A549 (cell line): ENCODE measurements around the gene SLITRK2. TPM values are rescaled to one million over a fixed set of nuclear protein-coding genes. Genes with fewer than 3 reads are reported as not detected.

ENCODE experiments used
- ATAC-seq, 2 experiments: fragments of 200-7000 bp in 1 of 2; fragments of >200 bp in 1 of 2; cut with Nextera tagmentation in 1 of 2; cut with Tn5 transposase in 1 of 2; 3 replicates each; pipeline versions ENCODE4 v1.8.0 to v1.9.1; 2018 to 2020; ENCODE audit warnings: mild to moderate bottlenecking in 1 of 2, moderate library complexity in 1 of 2
- CTCF ChIA-PET: fragments of 300-600 bp; sonication (Branson Sonifier 250); formaldehyde crosslinking; extraction: SDS; loops from one replicate; lab custom pipeline; 2021; ENCODE audit warnings: antibody characterized with exemption, inconsistent platforms; lab: Yijun Ruan, JAX
- POLR2A ChIA-PET: fragments of 350-600 bp; formaldehyde crosslinking; extraction: SDS; loops from one replicate; lab custom pipeline; 2021; ENCODE audit warnings: antibody characterized with exemption, inconsistent platforms; lab: Yijun Ruan, JAX
- DNase-seq, 2 experiments: peaks; one replicate each; pipeline versions ENCODE4 v3.0.0 to v3.0.0-alpha.2; 2011 to 2016; ENCODE audit warnings: low read depth in 1 of 2, low spot score in 1 of 2
- FAIRE-seq: peaks from 2 replicates; lab custom pipeline; 2011; peaks lifted over from hg19 to GRCh38; lab: Jason Lieb, UNC
- H3K27ac ChIP-seq, 2 experiments: fragments of >200 bp; sonication (Bioruptor Twin); formaldehyde crosslinking; 3 replicates each; pipeline ENCODE4 v1.5.1; 2016 to 2017
- H3K4me1 ChIP-seq: fragments of >200 bp; sonication (Bioruptor Twin); formaldehyde crosslinking; 3 replicates; pipeline ENCODE4 v1.6.1; 2016
- H3K4me2 ChIP-seq: fragments of >200 bp; sonication (Bioruptor Twin); formaldehyde crosslinking; 3 replicates; pipeline ENCODE4 v1.6.1; 2016
- H3K4me3 ChIP-seq: fragments of >200 bp; sonication (Bioruptor Twin); formaldehyde crosslinking; 3 replicates; pipeline ENCODE4 v1.5.1; 2016
- H3K9me3 ChIP-seq: fragments of >200 bp; sonication (Bioruptor Twin); formaldehyde crosslinking; 3 replicates; pipeline ENCODE4 v1.6.1; 2016
- BHLHE40 ChIP-seq: IDR thresholded peaks from 2 replicates; pipeline ENCODE4 v1.6.1; 2012; ENCODE audit warnings: low read depth, low read length, inconsistent platforms
- CHD4 ChIP-seq: fragments of 200-600 bp; sonication (generic); IDR thresholded peaks from 2 replicates; pipeline ENCODE4 v1.6.1; 2016; ENCODE audit warnings: antibody characterized with exemption, mild to moderate bottlenecking, borderline replicate concordance
- E2F6 ChIP-seq: IDR thresholded peaks from 2 replicates; pipeline ENCODE4 v1.6.1; 2012; ENCODE audit warnings: low read depth, borderline replicate concordance
- ELK1 ChIP-seq: fragments of 150-350 bp; IDR thresholded peaks from 2 replicates; pipeline ENCODE4 v1.6.1; 2014; ENCODE audit warnings: low read depth, mild to moderate bottlenecking, low read length
- EP300 ChIP-seq, 2 experiments: fragments of >200 bp; sonication (Bioruptor Twin); formaldehyde crosslinking; IDR thresholded peaks; 2 replicates in 1 of 2; 3 replicates in 1 of 2; pipeline ENCODE4 v1.6.1; 2016 to 2017
- ESRRA ChIP-seq: fragments of 150-350 bp; IDR thresholded peaks from 2 replicates; pipeline ENCODE4 v1.6.1; 2014; ENCODE audit warnings: mild to moderate bottlenecking, low read length, borderline replicate concordance
- FOSB ChIP-seq: fragments of 250-450 bp; sonication (Bioruptor Pico); IDR thresholded peaks from 2 replicates; pipeline ENCODE4 v1.5.0; 2020; ENCODE audit warnings: mild to moderate bottlenecking, moderate library complexity
- FOXS1 ChIP-seq: fragments of 250-450 bp; sonication (Bioruptor Pico); IDR thresholded peaks from 2 replicates; pipeline ENCODE4 v1.5.0; 2020; ENCODE audit warnings: mild to moderate bottlenecking, moderate library complexity
- GATA3 ChIP-seq: IDR thresholded peaks from 2 replicates; pipeline ENCODE4 v1.6.1; 2012; ENCODE audit warnings: borderline replicate concordance
- HDAC2 ChIP-seq: fragments of 200-600 bp; sonication (generic); IDR thresholded peaks from 2 replicates; pipeline ENCODE4 v1.6.1; 2016
- HES2 ChIP-seq: fragments of >200 bp; sonication (Bioruptor Twin); formaldehyde crosslinking; IDR thresholded peaks from 2 replicates; pipeline ENCODE4 v1.6.1; 2016
- HEYL ChIP-seq: fragments of 250-450 bp; sonication (Bioruptor Pico); IDR thresholded peaks from 2 replicates; pipeline ENCODE4 v1.8.0; 2021; ENCODE audit warnings: mild to moderate bottlenecking, moderate library complexity
- HOXA7 ChIP-seq: fragments of 250-450 bp; sonication (Bioruptor Pico); IDR thresholded peaks from 2 replicates; pipeline ENCODE4 v1.5.0; 2020; ENCODE audit warnings: mild to moderate bottlenecking, moderate library complexity
- HOXB13 ChIP-seq: fragments of 250-450 bp; sonication (Bioruptor Pico); IDR thresholded peaks from 2 replicates; pipeline ENCODE4 v1.5.0; 2020; ENCODE audit warnings: low read depth, mild to moderate bottlenecking, moderate library complexity
- JUN ChIP-seq, 2 experiments: fragments of >200 bp; sonication (Bioruptor Twin); formaldehyde crosslinking; IDR thresholded peaks; 2 replicates in 1 of 2; 3 replicates in 1 of 2; pipeline ENCODE4 v1.6.1; 2016 to 2017
- MAFK ChIP-seq: fragments of 450-650 bp; IDR thresholded peaks from 2 replicates; pipeline ENCODE4 v1.6.1; 2014; ENCODE audit not compliant: partially characterized antibody
- NPAS2 ChIP-seq: fragments of 250-450 bp; sonication (Bioruptor Pico); IDR thresholded peaks from 2 replicates; pipeline ENCODE4 v1.8.0; 2022; ENCODE audit warnings: mild to moderate bottlenecking, moderate library complexity, borderline replicate concordance
- POLR2A ChIP-seq: IDR thresholded peaks from 2 replicates; pipeline ENCODE4 v1.6.1; 2012; ENCODE audit warnings: mild to moderate bottlenecking, low read length
- RARB ChIP-seq: fragments of 250-450 bp; sonication (Bioruptor Pico); IDR thresholded peaks from 2 replicates; pipeline ENCODE4 v1.8.0; 2021; ENCODE audit warnings: mild to moderate bottlenecking, moderate library complexity
- RNF2 ChIP-seq: fragments of 200-600 bp; sonication (generic); IDR thresholded peaks from 2 replicates; pipeline ENCODE4 v1.6.1; 2016; ENCODE audit warnings: low read depth, mild to moderate bottlenecking, antibody characterized with exemption, moderate library complexity, borderline replicate concordance
- SREBF2 ChIP-seq: fragments of 450-650 bp; IDR thresholded peaks from 2 replicates; pipeline ENCODE4 v1.6.1; 2014; ENCODE audit warnings: mild to moderate bottlenecking, moderate library complexity
- ZFP36 ChIP-seq: fragments of 450-650 bp; IDR thresholded peaks from 2 replicates; pipeline ENCODE4 v1.6.1; 2014; ENCODE audit warnings: borderline replicate concordance; ENCODE audit not compliant: partially characterized antibody
- WGBS: methylation state at CpG from one replicate; pipeline ENCODE4 v1.1.6; 2017; ENCODE audit errors: missing lambda C conversion rate; 5-methylcytosine and 5-hydroxymethylcytosine counted together
- polyA plus RNA-seq, 4 experiments: library from polyadenylated mRNA; depleted of rRNA in 3 of 4; stranded (reverse); fragments of >200 nt; fragmentation: RNase III in 1 of 4; extraction: RNeasy Plus Mini Kit Qiagen cat#74134 plus additional on column Dnase treatment in 1 of 4; gene quantifications; 2 replicates in 3 of 4; 3 replicates in 1 of 4; pipeline ENCODE4 v1.2.3, GENCODE V29; 2011 to 2017
- TF ChIP-seq, protein P1 (sequence below): fragments of 250-450 bp; sonication (Bioruptor Pico); IDR thresholded peaks from 2 replicates; pipeline ENCODE4 v1.5.0; 2020; ENCODE audit warnings: low read depth, mild to moderate bottlenecking, moderate library complexity
- TF ChIP-seq, protein P2 (sequence below): IDR thresholded peaks from 2 replicates; pipeline ENCODE4 v1.6.1; 2012

Gene SLITRK2
- polyA plus RNA-seq, 2 of the 4 experiments (the other 2 are of a cell fraction): not detected

DNA sequence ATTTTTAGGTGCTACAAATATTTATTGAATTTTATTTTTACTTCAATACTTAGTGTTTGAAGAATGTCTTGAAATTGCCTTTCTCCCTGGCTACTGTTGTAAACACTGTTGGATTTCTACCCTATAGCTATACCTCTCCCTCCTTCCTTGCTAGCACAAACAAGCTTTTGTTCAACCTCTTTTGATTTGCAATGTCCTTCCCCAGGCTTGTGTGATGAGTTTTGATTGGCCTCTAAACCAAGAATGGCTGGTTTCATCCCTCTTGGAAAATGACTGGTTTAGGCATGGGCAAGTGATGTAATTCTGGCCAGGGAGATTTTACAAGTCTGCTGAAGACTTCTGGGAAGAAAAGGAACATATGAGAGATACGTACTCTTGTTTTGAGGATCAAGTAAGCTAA, 25.3 kb upstream of the SLITRK2 start:
- DNase-seq (no peak), ATAC-seq (no peak), FAIRE-seq (no peak)
- Histone ChIP-seq H3K4me2 (no peak overlapping the region), H3K4me3 (no peak overlapping the region), H3K9me3 (no peaks in the 10 kb centered on the region), H3K4me1 (no peaks in the 10 kb centered on the region), H3K27ac (no peak overlapping the region)
- ChIA-PET POLR2A (no interaction called here), CTCF (no interaction called here)
- 0% methylated on average over 1 of the region's 1 CpG for WGBS
- TF ChIP-seq NPAS2: no peak

GRCh38 chrX:145803508-145803907, 14.1 kb upstream of the SLITRK2 start:
- TF ChIP-seq, protein P1, sequence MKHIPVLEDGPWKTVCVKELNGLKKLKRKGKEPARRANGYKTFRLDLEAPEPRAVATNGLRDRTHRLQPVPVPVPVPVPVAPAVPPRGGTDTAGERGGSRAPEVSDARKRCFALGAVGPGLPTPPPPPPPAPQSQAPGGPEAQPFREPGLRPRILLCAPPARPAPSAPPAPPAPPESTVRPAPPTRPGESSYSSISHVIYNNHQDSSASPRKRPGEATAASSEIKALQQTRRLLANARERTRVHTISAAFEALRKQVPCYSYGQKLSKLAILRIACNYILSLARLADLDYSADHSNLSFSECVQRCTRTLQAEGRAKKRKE (CRISPR knock-in tag): no peak
- TF ChIP-seq HES2: no peak
- no peak for TF ChIP-seq POLR2A
- TF ChIP-seq FOXS1: no peak
- no peak for TF ChIP-seq RNF2
- TF ChIP-seq, protein P2, sequence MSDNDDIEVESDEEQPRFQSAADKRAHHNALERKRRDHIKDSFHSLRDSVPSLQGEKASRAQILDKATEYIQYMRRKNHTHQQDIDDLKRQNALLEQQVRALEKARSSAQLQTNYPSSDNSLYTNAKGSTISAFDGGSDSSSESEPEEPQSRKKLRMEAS: no peak
- no peak for TF ChIP-seq HDAC2
- no peak for TF ChIP-seq E2F6
- no peak for TF ChIP-seq JUN (IDR thresholded peaks at IDR 0.05)
- no peak for TF ChIP-seq NPAS2
- no peak for TF ChIP-seq RARB (CRISPR knock-in tag)
- TF ChIP-seq GATA3: no peak
- TF ChIP-seq ZFP36: no peak
- TF ChIP-seq SREBF2: no peak
- TF ChIP-seq FOSB (CRISPR knock-in tag): no peak
- no peak for FAIRE-seq
- H3K4me3 ChIP-seq: no peak overlapping the region
- no peak for ATAC-seq
- no peaks in the 10 kb centered on the region for H3K9me3 ChIP-seq
- no peaks in the 10 kb centered on the region for H3K4me1 ChIP-seq
- no peak for DNase-seq
- no peak overlapping the region for H3K4me2 ChIP-seq
- WGBS: 2% methylated on average over 2 of the region's 2 CpGs
- ChIA-PET CTCF (no interaction called here), POLR2A (no interaction called here)
- H3K27ac ChIP-seq: no peak overlapping the region

- no peak for ATAC-seq
- H3K9me3 ChIP-seq: no peaks in the 10 kb centered on the region
- CTCF ChIA-PET: no interaction called here
- POLR2A ChIA-PET: no interaction called here
- no peak for FAIRE-seq
- H3K4me1 ChIP-seq: no peaks in the 10 kb centered on the region
- H3K4me3 ChIP-seq: no peak overlapping the region
- no peak for DNase-seq
- H3K27ac ChIP-seq: no peak overlapping the region
- no peak overlapping the region for H3K4me2 ChIP-seq
- TF ChIP-seq NPAS2 (no peak), RNF2 (no peak), MAFK (peak; percentile 23), ESRRA (no peak), FOSB (CRISPR knock-in tag) (no peak)
- TF ChIP-seq, protein P2: no peak
- 0% methylated on average over 1 of the region's 1 CpG for WGBS
Measured at GRCh38 chrX:145813081-145813480, 4.5 kb upstream of the SLITRK2 start.

GRCh38 chrX:145816601-145817315, 871 bp upstream of the SLITRK2 start:
- Histone ChIP-seq H3K27ac (no peak overlapping the region), H3K9me3 (no peaks in the 10 kb centered on the region), H3K4me3 (no peak overlapping the region), H3K4me1 (no peaks in the 10 kb centered on the region), H3K4me2 (no peak overlapping the region)
- TF ChIP-seq EP300 (IDR thresholded peaks at IDR 0.05) (no peak), HOXB13 (CRISPR knock-in tag) (no peak), CHD4 (no peak), HOXA7 (no peak), ELK1 (no peak), BHLHE40 (no peak), HEYL (CRISPR knock-in tag) (no peak)
- DNase-seq (no peak), FAIRE-seq (no peak), ATAC-seq (no peak)
- ChIA-PET POLR2A (no interaction called here), CTCF (no interaction called here)
- WGBS: 12% methylated on average over 20 of the region's 20 CpGs
